HG03558 (cell line): ENCODE measurements around the gene GCK.

Experiments
- ATAC-seq: cut with Tn5 transposase; IDR thresholded peaks from one replicate; pipeline ENCODE4 v1.9.1; 2021; ENCODE audit warnings: moderate number of reproducible peaks; ENCODE audit not compliant: unreplicated experiment; ENCODE audit errors: extremely low read depth

GCK gene

GRCh38 chr7:44158873-44159631 lies 30.2 kb downstream of the GCK start:
- no peak for ATAC-seq

DNA sequence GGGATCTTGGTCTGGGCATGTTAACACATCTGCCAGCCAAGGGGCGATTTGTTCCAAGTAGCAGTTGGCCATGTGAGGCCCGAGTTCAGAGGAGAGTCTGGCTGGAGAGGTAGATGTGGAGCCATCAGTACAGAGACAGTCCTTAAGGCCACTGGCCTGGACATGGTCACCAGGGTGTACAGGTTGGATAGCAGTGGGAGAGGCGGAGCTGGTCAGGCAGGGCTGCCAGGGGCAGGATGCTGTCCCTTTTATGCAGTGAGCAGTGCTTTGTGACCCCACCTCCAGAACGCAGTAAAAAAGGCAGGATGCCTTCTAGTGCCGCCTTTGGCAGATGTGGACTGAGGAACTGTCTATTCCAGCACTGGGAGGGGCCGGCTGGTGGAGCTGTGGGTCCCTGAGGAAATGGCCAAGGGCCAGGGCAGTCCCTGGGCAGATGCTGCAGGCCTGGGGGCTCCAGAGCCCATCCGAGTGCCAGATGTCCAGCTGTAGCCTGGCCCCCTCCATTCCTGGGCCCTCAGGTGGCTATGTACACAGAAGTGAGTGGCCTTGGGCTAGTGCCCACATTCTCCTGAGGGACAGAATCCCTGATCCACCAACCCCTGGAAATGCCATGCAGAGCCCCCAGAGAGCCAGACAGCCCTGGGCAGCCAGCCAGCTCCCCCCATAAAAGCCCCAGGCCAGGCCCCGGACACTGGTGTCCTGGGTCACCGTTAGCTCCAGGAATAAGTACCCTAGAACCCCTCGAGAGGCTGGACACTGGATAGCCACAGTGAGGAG lies 31.0 kb downstream of the GCK start:
- no peak for ATAC-seq

DNA sequence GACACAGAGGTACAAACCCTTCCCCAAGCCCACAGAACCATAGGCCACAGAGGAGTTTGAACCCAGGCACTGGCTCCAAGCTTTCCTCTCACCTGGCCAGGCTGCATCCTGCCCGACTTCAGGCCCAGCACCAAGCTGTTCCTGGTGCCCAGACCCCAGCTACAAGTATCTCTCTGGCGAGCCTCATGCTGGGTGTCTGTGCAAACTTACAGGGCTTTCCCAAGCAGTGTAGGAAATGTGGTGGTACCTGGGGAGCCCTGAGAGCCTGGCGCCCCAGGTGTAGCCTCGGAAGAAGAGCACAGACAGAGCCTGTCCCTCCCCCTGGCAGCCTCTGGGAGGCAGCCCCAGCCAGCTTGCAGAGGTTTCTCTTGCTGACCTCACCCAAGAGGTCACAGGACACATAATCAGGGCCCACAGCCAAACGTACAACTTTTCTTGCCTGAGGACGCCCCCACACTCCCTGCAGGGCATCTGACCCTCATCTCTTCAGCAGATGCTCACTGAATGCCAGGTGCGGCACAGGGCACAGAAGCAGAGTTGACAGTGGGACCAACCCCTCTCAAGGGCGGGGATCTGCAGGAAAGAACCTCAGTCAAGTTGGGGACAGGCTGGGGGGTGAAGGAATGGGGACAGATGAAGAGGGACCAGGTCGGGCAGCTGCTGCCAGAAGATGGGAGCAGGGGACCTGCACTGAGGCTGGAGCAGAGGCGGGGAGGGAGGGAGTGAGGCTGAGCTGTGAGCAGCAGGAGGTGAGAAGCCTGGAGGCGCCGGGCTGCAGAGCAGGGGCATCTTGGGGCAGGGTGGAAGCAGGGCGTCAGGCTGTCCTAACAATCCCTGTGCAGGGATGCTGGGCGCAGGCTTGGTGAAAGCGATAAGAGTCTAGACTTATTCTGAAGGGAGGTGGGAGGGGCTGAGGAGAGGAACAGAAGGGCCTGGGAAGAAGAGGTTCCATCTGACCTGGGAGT lies 31.8 kb downstream of the GCK start:
- no peak for ATAC-seq

GRCh38 chr7:44156453-44157010 lies 32.7 kb downstream of the GCK start:
- ATAC-seq = no peak

DNA sequence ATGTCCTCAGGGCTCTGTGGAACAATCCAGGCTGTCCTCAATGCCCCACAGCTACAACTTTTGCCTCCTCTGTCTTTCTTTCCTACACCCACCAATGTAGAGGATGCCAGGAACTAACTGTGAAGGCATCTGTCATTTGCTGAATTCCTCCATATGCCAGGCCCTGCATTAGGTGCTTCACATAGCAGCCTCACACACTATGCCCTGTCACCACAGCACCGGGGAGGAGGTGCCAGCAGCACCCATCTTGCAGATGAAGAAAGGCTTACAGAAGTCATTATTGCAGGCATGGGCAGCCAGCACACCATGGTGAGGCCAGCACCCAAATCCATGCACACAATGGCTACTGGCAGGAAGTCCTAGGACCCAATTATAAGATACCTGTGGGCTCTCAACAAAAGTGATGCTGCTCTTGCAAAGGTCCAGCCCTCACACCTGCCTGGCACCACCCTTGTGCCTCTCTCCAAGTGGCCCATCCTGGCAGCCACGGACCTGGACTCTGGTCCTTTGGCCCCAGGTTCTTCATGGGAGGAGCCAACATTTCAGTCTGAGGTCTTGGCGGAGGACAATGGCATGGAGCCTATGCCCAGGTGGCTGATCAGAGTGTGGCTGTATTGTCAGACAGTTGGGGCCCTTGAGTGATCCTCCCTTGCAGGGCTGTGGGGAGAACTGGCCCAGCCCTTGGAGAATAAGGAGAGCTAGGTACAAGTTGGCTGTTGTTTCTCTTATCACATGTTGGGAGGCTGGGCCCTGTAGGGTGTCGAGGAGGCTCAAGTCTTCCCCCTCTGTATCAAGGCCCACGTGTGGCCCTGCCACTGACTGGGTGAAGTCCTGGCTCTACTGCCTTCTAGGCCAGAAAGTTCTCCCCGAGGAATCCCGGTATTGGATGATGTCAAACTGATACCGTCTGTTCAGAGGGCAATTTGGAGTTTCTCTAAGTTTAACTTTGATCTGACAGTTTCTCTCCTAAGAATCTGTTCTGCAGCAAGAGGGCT lies 33.8 kb downstream of the GCK start:
- ATAC-seq = no peak

DNA sequence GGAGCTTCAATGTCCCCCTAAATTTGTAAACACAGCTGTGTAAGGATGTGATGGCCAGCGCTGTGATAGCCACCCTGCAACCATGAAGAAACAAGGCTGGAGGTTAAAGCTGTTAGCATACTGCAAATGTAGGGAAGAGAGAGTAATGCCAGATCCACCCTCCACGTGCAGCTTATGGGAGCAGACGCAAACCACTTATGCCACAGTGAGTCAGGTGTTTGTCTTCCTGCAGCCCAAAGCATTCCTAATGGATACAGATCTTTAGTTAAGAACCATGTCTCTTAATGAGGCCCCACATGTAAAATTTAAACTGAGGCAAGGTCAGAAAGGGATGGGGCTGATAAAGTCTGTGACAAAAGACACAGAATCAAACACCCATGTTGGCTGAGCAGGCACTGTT lies 34.5 kb downstream of the GCK start:
- no peak for ATAC-seq

DNA sequence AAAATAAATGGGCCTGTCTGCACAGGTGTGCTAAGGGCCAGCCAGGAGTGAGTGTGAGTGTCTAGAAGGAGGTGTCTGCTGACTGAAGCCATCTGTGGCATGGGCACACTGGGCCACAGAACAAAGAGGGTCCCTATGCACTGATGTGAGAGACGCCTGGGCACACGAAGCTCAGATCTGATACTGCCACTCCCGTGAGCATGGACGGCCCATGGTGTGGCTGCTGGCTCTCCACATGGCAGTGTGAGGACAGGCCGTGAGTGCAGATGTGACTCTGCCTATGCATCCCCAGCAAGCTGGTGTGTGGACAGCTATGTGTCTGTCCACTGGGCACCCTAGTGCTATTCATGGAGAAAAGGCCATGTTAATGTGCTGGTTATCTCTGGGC lies 35.3 kb downstream of the GCK start:
- ATAC-seq = no peak

DNA sequence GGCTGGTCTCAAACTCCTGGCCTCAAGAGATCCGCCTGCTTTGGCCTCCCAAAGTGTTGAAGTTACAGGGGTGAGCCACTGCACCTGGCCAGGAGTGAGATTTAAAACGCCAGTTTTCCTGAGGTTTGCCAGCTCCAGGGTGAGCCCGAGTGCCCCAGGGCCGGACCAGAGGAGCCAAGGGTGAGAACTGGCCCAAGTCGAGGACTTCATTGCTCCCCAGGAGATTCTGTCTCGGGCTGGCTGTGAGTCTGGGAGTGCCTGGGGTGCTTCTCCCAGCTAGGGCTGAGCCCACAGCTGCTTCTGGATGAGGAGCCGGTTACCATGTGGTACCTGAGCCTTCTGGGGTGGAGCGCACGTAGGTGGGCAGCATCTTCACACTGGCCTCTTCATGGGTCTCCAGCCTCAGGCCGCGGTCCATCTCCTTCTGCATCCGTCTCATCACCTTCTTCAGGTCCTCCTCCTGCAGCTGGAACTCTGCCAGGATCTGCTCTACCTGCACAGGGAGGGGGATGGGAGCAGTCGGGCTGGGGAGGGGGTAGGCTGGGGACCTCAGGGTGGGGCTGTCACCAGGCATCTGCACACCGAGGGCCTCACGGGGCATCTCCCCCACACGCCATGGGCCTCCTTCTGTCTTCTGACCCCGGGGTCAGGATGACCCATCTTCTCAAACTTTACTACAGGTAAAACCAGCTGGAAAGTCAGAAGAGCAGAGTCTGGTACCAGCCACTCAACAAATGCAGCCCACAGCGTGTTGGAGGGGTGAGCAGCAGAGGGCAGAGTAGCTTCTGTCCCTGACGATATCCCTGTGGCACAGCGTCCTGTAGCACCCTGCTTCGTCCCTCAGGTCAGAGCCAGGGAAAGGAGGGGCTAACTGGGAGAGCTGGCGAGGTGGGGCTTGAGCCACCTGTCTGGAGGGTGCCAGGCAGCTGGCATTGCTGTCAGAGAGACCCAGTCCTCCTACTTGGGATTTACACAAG lies 36.0 kb downstream of the GCK start:
- no peak for ATAC-seq

DNA sequence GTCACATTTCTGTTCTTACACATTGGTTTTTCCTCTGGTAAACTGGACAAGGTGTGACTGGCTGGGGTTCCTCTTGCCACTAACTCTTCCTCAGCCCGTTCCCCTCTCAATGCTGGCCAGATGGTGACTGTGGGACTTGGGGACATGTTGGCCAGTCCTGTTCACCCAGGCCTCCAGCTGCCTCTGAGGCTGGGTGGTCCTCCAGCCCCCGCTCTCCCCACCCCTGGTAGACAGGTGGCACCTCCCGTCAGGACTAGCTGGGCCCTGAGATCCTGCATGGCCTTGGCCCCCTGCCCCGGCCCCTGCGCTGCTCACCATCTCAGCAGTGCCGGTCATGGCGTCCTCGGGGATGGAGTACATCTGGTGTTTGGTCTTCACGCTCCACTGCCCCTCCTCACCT lies 37.3 kb downstream of the GCK start:
- no peak for ATAC-seq

GRCh38 chr7:44150966-44151941 lies 38.0 kb downstream of the GCK start:
- no peak for ATAC-seq

GRCh38 chr7:44150466-44150832 lies 38.8 kb downstream of the GCK start:
- ATAC-seq = no peak

GRCh38 chr7:44149571-44150465 lies 39.4 kb downstream of the GCK start:
- no peak for ATAC-seq

DNA sequence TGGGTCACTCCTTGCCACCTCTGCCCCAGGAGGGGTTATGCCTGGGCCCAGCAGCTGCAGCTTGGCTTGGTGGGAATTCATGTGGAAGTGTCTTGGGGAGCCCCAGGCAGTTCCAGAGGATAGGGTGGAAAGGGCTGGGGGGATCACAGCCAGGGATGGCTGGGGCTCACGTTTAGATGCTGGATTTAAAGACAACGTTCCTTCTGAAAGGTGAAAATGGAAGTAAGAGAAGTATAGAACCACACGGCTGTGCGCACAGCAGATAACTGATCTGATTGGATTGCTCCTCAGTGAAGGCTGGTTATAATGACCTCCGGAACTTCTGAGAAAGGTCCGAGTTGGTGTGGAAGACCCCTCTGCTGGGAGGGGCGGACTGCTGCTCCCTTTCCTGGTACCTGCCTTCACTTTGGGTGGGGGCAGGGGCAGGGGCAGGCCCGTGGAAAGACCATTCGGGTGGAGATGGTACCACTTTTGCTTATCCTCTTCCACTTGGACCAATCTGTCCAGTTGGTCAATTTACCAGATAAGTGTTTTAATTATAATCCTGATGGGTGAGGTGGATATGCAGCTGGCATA lies 40.2 kb downstream of the GCK start:
- ATAC-seq = no peak

DNA sequence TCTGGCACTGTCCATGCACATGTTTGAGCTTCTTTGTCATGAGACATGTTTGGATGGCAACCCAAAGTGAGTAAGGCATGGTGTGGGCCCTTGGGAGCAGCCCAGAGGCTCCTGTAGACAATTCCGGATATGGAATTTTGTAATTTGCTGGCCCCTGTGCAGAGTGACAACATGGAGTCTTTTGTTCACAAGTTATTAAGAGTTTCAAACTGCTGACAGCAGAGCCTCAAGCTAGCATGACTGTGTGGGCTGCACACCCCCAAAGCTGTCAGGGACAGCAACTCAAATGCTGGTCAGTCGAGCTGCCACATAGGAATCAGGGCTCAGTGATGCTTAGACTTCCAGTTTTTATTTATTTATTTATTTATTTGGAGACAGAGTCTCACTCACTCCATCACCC lies 41.1 kb downstream of the GCK start:
- ATAC-seq = no peak
